SHP77 treated with DMSO at 0.1 percent for 48 hours (cell line): ENCODE results near the gene WNT10A.

Experiments used
- DNase-seq: peaks from one replicate; lab custom pipeline; 2025; lab: John Stamatoyannopoulos, UW

The WNT10A gene

DNA sequence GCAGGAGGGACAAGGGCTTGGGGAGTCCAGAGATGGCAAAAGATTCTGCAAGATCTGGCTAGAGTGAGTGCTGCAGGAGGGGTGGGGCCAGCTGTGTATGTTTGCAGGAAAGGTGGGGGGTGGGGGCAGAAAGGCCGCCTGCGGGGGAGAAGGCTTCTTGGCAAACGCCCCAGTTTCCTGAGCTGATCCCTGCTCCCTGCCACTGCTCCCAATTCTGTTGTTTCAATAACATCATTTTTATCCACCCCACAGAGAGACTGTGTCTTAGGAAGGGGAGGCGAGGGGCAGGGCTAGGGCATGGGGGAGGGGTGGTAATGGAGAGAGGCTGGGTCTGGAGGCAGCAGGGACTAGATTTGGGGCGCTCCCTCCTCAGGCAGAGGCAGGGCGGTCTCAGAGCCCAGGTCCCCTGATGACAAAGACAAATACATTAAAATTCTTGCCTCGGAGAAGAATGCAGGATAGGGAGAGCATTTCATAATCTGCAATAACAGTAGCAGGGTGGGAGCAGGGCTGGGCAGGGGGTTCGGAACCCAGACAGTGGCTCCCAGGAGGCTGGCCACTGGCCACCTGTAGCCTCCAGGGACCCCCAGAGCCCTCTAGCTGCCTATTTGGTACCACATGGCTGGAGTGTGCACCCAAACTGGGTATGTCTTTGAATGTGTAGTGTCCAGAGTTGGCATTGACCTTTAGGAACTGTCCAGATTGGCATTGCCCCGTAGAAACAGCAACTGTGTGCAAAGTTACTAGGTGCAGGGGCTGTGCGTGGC lies 23.1 kb upstream of the WNT10A start:
- DNase-seq, result no peak

- no peak for DNase-seq
These were observed 22.6 kb upstream of the WNT10A start for GRCh38 chr2:218858138-218858445.

DNA sequence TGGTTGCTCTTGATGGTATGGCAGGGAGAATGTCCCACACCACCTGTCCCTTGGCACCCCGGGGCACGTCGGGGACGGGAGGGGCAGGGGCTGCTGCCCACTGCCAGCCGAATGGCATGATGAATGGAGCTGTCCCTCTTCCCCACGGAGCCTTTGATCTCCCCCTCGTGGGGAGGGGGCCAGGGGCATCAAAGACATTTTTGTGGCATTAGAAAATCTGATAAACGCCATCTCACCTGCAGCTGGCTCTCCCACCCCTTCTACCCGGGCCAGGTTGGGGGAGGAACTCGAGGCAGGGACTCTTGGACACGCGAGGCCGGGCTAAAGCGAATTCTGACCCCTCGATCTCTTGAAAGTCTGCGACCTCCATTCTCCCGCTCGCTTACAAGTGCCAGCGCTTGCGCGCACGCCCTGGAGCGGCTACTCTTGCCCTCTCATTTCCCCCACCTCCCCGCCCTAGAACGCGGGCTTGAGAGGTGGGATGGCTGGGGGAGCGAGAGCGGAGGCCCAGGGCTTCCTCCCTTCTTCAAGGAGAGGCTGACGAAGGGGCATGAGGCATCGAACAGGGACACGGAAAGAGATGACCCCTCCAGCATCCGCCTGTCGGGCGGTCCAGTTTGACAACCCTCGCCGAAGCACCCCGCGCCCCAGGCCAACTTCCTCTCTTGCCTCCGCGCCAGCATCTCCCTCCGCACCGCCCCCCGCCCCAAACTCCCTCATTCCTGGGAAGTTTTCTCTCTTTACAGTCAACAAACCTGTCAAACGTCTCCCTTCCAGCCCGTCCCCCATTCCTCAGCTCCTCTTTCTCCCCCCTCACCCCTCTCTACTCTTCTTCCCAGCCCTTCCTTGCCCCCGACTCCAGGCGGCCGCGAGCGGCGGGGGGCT lies 21.7 kb upstream of the WNT10A start:
- no peak for DNase-seq

DNA sequence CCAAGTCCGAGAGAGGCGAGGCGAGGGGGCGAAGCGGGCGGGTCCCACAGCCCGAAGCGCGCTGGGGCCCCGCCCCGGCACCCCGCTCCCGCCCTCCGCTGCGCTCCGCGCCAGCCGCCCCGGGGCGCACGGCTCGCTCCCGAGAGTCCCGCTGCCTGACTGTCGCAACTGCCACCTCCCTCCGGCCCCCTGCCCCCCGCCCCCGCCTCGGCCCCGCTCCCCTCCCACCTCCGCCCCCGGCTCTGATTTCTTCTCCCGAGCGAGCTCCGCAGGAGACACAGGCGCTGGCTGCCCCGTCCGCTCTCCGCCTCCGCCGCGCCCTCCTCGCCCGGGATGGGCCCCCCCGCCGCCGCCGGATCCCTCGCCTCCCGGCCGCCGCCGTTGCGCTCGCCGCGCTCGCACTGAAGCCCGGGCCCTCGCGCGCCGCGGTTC lies 21.1 kb upstream of the WNT10A start, which contains the start of gene WNT6:
WNT6 (plus strand) TSS at position 250 of the 432 bp plus-strand sequence. CDS start 233 bp downstream, outside the sequence.
- DNase-seq, result no peak

DNA sequence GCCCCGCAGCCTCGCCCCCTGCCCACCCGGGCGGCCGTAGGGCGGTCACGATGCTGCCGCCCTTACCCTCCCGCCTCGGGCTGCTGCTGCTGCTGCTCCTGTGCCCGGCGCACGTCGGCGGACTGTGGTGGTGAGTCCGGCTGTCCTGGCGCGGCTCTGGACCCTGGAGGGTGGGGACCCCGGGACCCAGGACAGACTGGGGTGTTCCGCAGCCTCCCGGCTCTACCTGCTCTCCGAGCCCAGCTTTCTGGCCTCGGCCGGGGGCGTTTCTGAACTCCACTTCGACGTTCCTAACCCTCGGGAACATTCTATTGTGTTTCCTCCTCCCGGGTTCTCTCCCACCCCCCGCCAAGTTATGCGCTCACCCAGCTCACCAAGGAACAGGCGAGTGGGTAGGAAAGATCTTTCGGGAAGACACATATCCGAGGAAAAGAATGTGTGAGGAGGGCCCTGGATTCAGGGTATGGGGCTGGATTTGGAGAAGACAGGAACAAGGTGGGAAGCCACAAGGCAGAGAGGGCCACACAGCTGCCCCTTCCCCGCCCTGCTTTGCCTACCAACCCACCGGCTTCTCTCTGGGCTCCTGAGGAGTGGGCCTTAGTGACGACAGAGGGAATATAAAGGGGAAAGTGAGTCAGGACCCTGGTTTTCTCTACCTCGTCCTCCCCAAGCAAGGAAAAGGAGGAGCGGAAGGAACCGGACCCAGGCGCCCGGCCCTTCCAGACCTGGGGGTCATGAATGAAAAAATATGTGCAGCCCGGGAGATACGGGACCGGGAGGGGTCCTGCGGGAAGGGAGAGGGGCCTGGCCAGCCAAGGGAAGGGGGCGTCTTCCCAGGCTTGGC lies 20.4 kb upstream of the WNT10A start:
- DNase-seq, result no peak

GRCh38 chr2:218860950-218861381 lies 19.7 kb upstream of the WNT10A start:
- DNase-seq, result peak; percentile 88

- DNase-seq, result no peak
These were observed 18.9 kb upstream of the WNT10A start for GRCh38 chr2:218861645-218862318.

DNA sequence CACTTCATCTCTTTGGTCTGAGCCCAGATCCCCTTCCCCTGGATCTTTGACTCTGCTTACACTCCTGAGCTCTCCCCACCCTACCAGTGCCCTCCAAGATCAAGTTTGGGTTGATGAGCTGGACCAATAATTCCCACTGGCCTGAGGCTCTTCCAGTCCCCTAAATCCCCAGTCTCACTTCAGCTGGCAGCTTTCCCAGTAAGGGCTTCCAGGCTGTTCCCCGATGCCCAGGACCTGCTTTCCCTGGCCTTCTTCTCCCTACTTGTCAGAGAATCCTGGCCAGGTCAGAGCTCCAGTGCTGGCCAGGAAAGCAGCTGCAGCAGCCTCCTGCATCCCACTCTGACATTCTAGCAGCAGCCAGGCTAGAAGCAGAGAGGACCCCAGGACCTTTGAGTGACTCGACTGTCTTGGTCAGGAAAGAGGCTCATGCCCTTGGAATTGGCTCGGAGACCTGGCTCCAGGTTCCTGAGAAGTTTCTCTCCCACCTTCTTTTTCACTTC lies 17.6 kb upstream of the WNT10A start:
- no peak for DNase-seq

DNA sequence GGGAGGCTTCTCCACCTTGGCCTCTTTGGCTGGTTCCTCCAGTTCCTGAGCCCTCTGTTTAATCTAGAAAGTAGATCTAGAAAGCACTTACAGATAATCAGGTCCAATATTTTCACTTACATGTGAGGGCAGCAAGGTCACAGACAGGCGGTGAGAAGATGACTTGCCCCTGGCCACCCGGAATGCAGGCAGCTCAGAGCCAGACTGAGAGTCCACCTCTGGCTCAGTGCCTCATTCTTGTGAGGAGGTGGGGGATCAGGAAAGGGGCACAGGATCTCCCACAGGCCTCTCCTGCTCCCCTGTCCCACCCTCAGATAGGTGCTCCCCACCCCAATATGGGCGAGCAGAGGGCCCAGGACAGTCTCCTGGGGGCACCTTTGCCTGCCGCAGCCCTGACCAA lies 15.3 kb upstream of the WNT10A start:
- no peak for DNase-seq

DNA sequence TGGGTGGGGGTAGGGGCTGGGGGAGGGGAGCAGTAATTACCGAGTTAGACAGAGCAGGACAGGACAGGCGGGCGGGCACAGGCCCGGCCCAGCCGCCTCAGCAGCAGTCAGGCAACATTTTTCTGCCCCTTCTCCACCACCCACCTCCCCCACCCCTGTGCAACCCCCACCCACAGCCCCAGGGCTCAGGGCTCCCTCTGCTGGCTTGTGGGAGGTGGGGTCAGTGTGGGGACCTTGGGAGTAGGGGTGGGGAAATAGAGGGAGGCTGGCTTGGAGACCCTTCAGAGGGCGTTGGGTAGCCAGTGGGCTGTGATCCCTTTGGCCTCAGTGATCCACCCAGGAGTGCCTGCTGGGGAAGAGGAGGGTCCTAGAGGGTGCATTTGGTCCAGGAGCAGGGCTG lies 14.7 kb upstream of the WNT10A start:
- no peak for DNase-seq

DNA sequence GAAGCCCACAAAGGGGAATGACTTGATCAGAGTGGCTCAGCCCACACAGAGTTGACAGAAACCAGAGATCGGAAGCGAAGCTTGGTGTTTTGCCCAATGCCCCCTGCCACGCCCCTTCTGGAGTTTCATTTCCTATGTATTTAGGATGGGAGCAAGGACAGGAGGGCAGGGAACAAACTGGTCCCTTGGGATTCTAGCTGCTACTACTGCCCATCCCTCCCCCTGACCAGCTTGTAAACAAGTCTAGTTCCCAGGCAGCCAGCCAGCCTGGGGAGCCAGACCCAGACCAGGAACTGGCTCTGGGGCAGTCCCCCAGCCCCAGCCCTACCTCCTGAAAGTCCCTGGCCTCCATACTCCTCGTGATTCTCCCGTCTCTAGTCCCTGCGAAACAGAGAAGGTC lies 12.8 kb upstream of the WNT10A start:
- DNase-seq, result no peak

DNA sequence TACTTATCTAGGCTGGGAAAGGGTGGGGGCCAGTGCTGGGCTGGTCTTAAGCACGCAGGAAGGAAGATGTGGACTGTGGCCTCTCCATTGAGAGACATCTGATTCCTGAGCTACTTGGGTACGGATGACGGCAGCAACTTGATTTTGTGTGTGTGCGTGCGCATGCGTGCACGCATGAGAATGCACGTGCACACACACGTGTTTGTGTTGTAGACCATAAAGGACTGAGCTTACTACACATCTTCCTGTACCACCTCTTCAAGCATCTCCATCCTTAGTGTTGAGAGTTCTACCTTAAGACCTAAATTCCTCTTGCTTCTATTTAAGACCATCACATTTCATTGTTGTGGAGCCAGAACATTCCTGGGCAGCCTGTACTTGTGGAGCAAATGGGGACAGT lies 11.6 kb upstream of the WNT10A start:
- no peak for DNase-seq

- DNase-seq, result no peak
These were observed 9.7 kb upstream of the WNT10A start for GRCh38 chr2:218870984-218871344.

DNA sequence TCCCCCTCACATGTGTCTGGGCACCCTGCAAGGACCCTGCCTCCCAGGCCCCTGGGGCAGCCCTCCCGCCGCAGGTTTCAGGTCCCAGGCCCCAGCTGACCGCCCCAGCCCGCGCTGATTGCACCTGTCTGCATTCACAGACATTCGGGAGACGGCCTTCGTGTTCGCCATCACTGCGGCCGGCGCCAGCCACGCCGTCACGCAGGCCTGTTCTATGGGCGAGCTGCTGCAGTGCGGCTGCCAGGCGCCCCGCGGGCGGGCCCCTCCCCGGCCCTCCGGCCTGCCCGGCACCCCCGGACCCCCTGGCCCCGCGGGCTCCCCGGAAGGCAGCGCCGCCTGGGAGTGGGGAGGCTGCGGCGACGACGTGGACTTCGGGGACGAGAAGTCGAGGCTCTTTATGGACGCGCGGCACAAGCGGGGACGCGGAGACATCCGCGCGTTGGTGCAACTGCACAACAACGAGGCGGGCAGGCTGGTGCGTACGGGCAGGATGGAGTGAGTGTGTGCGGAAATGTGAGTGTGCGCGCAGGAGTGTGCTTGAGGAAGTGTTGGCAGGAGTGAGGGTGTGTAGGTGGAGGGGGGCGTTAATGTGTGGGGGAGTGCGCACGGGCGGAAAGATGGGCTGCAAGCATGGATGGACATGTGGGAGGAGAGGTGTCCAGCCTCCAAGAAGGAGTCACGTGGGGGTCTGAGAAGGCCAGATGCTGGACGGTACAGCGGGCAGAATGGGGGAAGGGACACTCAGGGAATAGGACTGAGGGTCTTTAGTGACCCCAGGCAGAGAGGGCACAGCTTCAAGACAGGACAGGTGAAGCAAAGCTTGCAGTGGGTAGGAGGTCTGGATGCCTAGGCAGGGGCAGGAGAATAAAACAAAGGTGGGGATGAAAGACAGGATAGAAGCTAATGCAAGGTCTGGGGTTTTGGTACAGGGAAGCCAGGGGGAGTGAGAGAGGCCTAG lies 9.0 kb upstream of the WNT10A start:
- no peak for DNase-seq

DNA sequence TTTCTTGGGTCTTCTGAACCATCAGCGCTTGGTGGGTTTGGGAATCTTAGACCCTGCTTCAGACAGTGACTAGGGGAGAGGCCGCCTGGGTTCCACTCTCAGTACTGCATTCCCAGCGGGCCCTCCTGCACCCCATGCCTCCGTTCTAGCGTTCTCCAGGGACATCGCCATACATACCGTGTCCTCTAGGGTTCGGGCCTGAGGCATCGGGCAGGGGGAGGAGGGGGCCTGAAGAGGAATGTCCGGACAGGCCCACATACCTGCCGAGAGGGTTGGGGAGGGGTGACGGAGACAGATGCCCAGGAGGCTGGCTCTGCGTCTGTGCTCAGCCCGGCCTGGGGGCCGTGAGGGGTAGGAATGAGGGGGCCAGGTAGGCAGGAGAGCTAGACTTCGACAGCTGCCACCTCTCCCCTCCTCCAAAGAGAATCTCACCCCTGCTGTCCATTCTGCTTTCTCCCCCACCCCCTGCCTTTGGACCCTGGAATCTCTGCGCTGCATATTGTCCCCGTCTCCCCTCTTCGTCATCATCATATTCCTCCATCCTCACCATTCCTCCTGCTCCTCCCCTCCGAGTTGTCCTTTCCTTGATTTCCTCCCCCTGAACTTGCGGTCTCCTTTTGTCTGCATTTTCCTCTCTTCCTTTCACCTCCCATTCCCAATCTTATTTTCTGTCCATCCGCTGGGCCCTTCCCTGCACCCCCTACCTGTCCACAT lies 7.8 kb upstream of the WNT10A start:
- no peak for DNase-seq

GRCh38 chr2:218873359-218874194 lies 7.1 kb upstream of the WNT10A start:
- no peak for DNase-seq

DNA sequence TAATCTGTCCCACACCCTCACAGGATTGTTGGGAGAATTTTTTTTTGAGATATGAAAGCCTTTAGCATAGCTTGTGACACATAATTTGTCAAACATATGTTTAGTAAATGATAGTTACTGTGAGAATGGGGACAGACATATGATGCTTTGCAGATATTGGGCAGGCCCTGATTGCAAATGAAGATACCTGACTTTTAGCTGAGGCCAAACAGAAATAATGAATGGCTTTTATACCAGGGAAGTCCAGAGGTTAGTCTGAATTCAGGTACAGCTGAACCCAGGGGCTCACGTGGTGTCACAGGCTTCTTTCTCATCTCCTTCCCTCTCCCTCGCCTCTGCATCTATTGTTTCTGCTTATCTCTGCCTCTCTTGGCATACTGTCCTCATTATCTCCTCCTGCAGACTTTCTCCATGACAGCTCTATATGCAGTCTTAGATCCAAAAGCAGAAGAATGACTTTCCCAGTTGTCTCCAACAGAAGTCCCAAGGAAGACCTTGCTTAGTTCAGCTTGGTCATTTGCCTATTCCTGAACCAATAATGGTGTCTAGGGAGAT lies 4.9 kb upstream of the WNT10A start:
- no peak for DNase-seq

- DNase-seq, result peak; percentile 57
These were observed 4.0 kb upstream of the WNT10A start for GRCh38 chr2:218876562-218877219.
